ENCODE measurements around the gene KASH5. TPM values are rescaled to one million over a fixed set of nuclear protein-coding genes. Genes with fewer than 3 reads are reported as not detected.
"Not testable (repeated sequence)": the region's sequence is repeated elsewhere in the genome, so short reads cannot be mapped to it uniquely, and the experiment has no call there.

KASH5 gene
- polyA plus RNA-seq, 1 experiment: not detected

GRCh38 chr19:49371184-49371583 is 16.9 kb upstream of the KASH5 start:
- CTCF ChIA-PET: interaction anchor here (0.6 kb wide), 1 partner anchor 79 kb away, joined by 3 read pairs; no protein-coding TSS in a partner anchor
- no peak for TF ChIP-seq CTCF (IDR thresholded peaks at IDR 0.05; ENCODE audit: insufficient read depth, low read depth, low read length)
- no peak overlapping the region for H3K4me3 ChIP-seq (ENCODE audit: low read depth, low read length)
- no peaks in the 10 kb centered on the region for H3K36me3 ChIP-seq (ENCODE audit: control insufficient read depth, insufficient read depth, low read length)
- peaks cover 2% of the 10 kb centered on the region; the same call in 1 of the 2 replicates for H3K27me3 ChIP-seq (ENCODE audit: control insufficient read depth, insufficient read depth, low read length)
- no peak for DNase-seq (ENCODE audit: low read depth)
- POLR2A ChIA-PET: no interaction called here

- POLR2A ChIA-PET; H3K4me3 ChIP-seq (ENCODE audit: low read depth, low read length); DNase-seq (ENCODE audit: low read depth); H3K36me3 ChIP-seq (ENCODE audit: control insufficient read depth, insufficient read depth, low read length); H3K27me3 ChIP-seq (ENCODE audit: control insufficient read depth, insufficient read depth, low read length): not testable (repeated sequence)
- CTCF ChIA-PET: interaction anchor here (0.6 to 1.9 kb wide), 2 partner anchors 18 to 31 kb away, joined by 3 to 4 read pairs; no protein-coding TSS in a partner anchor
Measured at GRCh38 chr19:49373174-49373573, 14.9 kb upstream of the KASH5 start.

GRCh38 chr19:49374665-49375434 is 13.2 kb upstream of the KASH5 start:
- H3K4me3 ChIP-seq (ENCODE audit: low read depth, low read length): no peak overlapping the region
- H3K36me3 ChIP-seq (ENCODE audit: control insufficient read depth, insufficient read depth, low read length): no peaks in the 10 kb centered on the region
- ChIA-PET CTCF (interaction anchor here (1.0 to 1.9 kb wide), 2 partner anchors 16 to 79 kb away, joined by 3 to 4 read pairs; no protein-coding TSS in a partner anchor), POLR2A (no interaction called here)
- DNase-seq (ENCODE audit: low read depth): no peak
- TF ChIP-seq CTCF (IDR thresholded peaks at IDR 0.05; ENCODE audit: insufficient read depth, low read depth, low read length): no peak
- peaks cover 2% of the 10 kb centered on the region; the same call in 1 of the 2 replicates for H3K27me3 ChIP-seq (ENCODE audit: control insufficient read depth, insufficient read depth, low read length)

- H3K36me3 ChIP-seq (ENCODE audit: control insufficient read depth, insufficient read depth, low read length): no peaks in the 10 kb centered on the region
- ChIA-PET POLR2A (no interaction called here), CTCF (interaction anchor here (3.9 kb wide), 1 partner anchor 12 kb away, joined by 18 read pairs; no protein-coding TSS in a partner anchor)
- H3K4me3 ChIP-seq (ENCODE audit: low read depth, low read length): no peak overlapping the region
- TF ChIP-seq CTCF (IDR thresholded peaks at IDR 0.05; ENCODE audit: insufficient read depth, low read depth, low read length): no peak
- DNase-seq (ENCODE audit: low read depth): no peak
- peaks cover 2% of the 10 kb centered on the region; the same call in 1 of the 2 replicates for H3K27me3 ChIP-seq (ENCODE audit: control insufficient read depth, insufficient read depth, low read length)
Measured at GRCh38 chr19:49378512-49378911, 9.5 kb upstream of the KASH5 start.

GRCh38 chr19:49380391-49380790 is 7.7 kb upstream of the KASH5 start:
- Histone ChIP-seq H3K4me3 (ENCODE audit: low read depth, low read length) (no peak overlapping the region), H3K36me3 (ENCODE audit: control insufficient read depth, insufficient read depth, low read length) (no peaks in the 10 kb centered on the region), H3K27me3 (ENCODE audit: control insufficient read depth, insufficient read depth, low read length) (no peaks in the 10 kb centered on the region; the same call in 1 of the 2 replicates)
- ChIA-PET CTCF (interaction anchor here (1.4 to 3.9 kb wide), 2 partner anchors 11 to 64 kb away, joined by 4 to 18 read pairs; no protein-coding TSS in a partner anchor), POLR2A (no interaction called here)
- no peak for TF ChIP-seq CTCF (IDR thresholded peaks at IDR 0.05; ENCODE audit: insufficient read depth, low read depth, low read length)
- DNase-seq (ENCODE audit: low read depth): no peak

All from BJ (cell line).